Naive thymus-derived CD4-positive, alpha-beta T cell (primary cell): ENCODE results near the gene LPAR1. TPM values are rescaled to one million over a fixed set of nuclear protein-coding genes. Genes with fewer than 3 reads are reported as not detected.

Source experiments
- ATAC-seq: fragments of 150-1000 bp; cut with Tn5 transposase; 2 replicates; pipeline ENCODE4 v1.10.0; 2021; ENCODE audit warnings: mild to moderate bottlenecking, moderate library complexity
- CTCF ChIA-PET: fragments of 350-600 bp; sonication (Branson Sonifier 250); formaldehyde crosslinking; loops from one replicate; lab custom pipeline; 2021; ENCODE audit warnings: antibody characterized with exemption; lab: Charles Lee
- POLR2A ChIA-PET: fragments of 350-600 bp; sonication (Branson Sonifier 250); formaldehyde crosslinking; loops from one replicate; lab custom pipeline; 2021; ENCODE audit warnings: antibody characterized with exemption, inconsistent platforms; lab: Charles Lee
- DNase-seq, 9 donors: peaks; one replicate each; pipeline versions ENCODE4 v3.0.0 to v3.0.0-alpha.2; 2020 to 2022; ENCODE audit warnings: mixed read lengths in 1 of 9
- H3K27ac ChIP-seq: one replicate; pipeline ENCODE4 v1.7.0; 2013; ENCODE audit warnings: mild to moderate bottlenecking, low read depth, low read length, moderate library complexity
- H3K27me3 ChIP-seq, 2 donors: one replicate each; pipeline ENCODE4 v1.7.0; 2013; ENCODE audit warnings: low read length in 2 of 2, mild to moderate bottlenecking in 2 of 2, moderate library complexity in 2 of 2; ENCODE audit not compliant: control insufficient read depth in 2 of 2, insufficient read depth in 2 of 2
- H3K36me3 ChIP-seq, 3 experiments: 1 replicate in 2 of 3; 2 replicates in 1 of 3; pipeline ENCODE4 v1.7.0; 2013; ENCODE audit warnings: low read length in 3 of 3, mild to moderate bottlenecking in 3 of 3, moderate library complexity in 1 of 3; ENCODE audit not compliant: insufficient read depth in 3 of 3, control insufficient read depth in 2 of 3
- H3K4me1 ChIP-seq, 2 donors: one replicate each; pipeline ENCODE4 v1.7.0; 2013; ENCODE audit warnings: low read length in 2 of 2, mild to moderate bottlenecking in 2 of 2, moderate library complexity in 1 of 2; ENCODE audit not compliant: control insufficient read depth in 2 of 2, insufficient read depth in 2 of 2
- H3K4me3 ChIP-seq: 2 replicates; pipeline ENCODE4 v1.7.0; 2013; ENCODE audit warnings: mild to moderate bottlenecking, low read length
- H3K9me3 ChIP-seq, 3 experiments: 1 replicate in 2 of 3; 2 replicates in 1 of 3; pipeline ENCODE4 v1.7.0; 2013; ENCODE audit warnings: low read length in 3 of 3; ENCODE audit not compliant: control insufficient read depth in 2 of 3
- H3K27ac Mint-ChIP-seq, 9 donors: one replicate each; pipeline ENCODE4 v1.8.0; 2020 to 2022; ENCODE audit warnings: mixed read lengths in 9 of 9, mild to moderate bottlenecking in 8 of 9, moderate library complexity in 5 of 9, inconsistent platforms in 2 of 9
- H3K27me3 Mint-ChIP-seq, 5 donors: one replicate each; pipeline ENCODE4 v1.8.0; 2021 to 2022; ENCODE audit warnings: mixed read lengths in 5 of 5, mild to moderate bottlenecking in 1 of 5
- H3K36me3 Mint-ChIP-seq, 5 donors: one replicate each; pipeline ENCODE4 v1.8.0; 2020 to 2022; ENCODE audit warnings: mixed read lengths in 5 of 5, mild to moderate bottlenecking in 3 of 5, inconsistent platforms in 1 of 5
- H3K4me1 Mint-ChIP-seq, 7 donors: one replicate each; pipeline ENCODE4 v1.8.0; 2020 to 2022; ENCODE audit warnings: mixed read lengths in 7 of 7, mild to moderate bottlenecking in 3 of 7, inconsistent platforms in 1 of 7
- H3K4me3 Mint-ChIP-seq, 10 donors: one replicate each; pipeline ENCODE4 v1.8.0; 2020 to 2022; ENCODE audit warnings: mild to moderate bottlenecking in 10 of 10, mixed read lengths in 10 of 10, moderate library complexity in 6 of 10, inconsistent platforms in 2 of 10
- H3K9me3 Mint-ChIP-seq, 11 donors: one replicate each; pipeline ENCODE4 v1.8.0; 2020 to 2022; ENCODE audit warnings: mixed read lengths in 11 of 11, mild to moderate bottlenecking in 4 of 11, inconsistent platforms in 1 of 11, moderate library complexity in 1 of 11
- intact Hi-C, 2 donors: fragments of 100-400 bp; cut with micrococcal nuclease; formaldehyde crosslinking; loops; one replicate each; pipeline ENCODE4 v1.15.1; 2023
- polyA plus RNA-seq, 2 donors: library from polyadenylated mRNA; unstranded; fragments of 300-500 nt; fragmentation: Illumina TruSeq; gene quantifications; one replicate each; pipeline ENCODE4 v1.2.3, GENCODE V29; 2021
- total RNA-seq, 6 experiments: library from RNA in 5 of 6; stranded (reverse) in 5 of 6; gene quantifications; 1 replicate in 5 of 6; 2 replicates in 1 of 6; pipeline ENCODE4 v1.2.3 and lab custom pipeline; 2021 to 2026

The LPAR1 gene
- total and polyA plus RNA-seq, 7 experiments from 2014 or later, result 0.13 to 1.9 (median 0.45) TPM; not detected in 4

- DNase-seq (no peak), ATAC-seq (no peak)
- no peaks in the 10 kb centered on the region for H3K4me1 ChIP-seq
- intact Hi-C loops, result no loop called here
- no peak overlapping the region for H3K4me3 ChIP-seq
- peaks cover 0 to 6% (median 0%) of the 10 kb centered on the region in 3 experiments for H3K9me3 ChIP-seq
- Mint-ChIP-seq H3K36me3 (no peaks in the 10 kb centered on the region), H3K9me3 (peaks cover 0 to 9% (median 0%) of the 10 kb centered on the region in 11 donors), H3K27me3 (peaks cover 0 to 11% (median 0%) of the 10 kb centered on the region in 5 donors), H3K4me3 (no peak overlapping the region), H3K27ac (no peak overlapping the region), H3K4me1 (no peaks in the 10 kb centered on the region)
- ChIA-PET POLR2A (no interaction called here), CTCF (no interaction called here)
- no peaks in the 10 kb centered on the region for H3K36me3 ChIP-seq
- no peaks in the 10 kb centered on the region for H3K27me3 ChIP-seq
- no peak overlapping the region for H3K27ac ChIP-seq
Measured at GRCh38 chr9:110940951-110941557, 97.2 kb downstream of the LPAR1 start.

- H3K27ac Mint-ChIP-seq, result no peak overlapping the region
- H3K4me1 Mint-ChIP-seq, result no peaks in the 10 kb centered on the region
- no peak for ATAC-seq
- no peak overlapping the region for H3K4me3 Mint-ChIP-seq
- H3K27ac ChIP-seq, result no peak overlapping the region
- H3K9me3 Mint-ChIP-seq, result peaks cover 0 to 11% (median 0%) of the 10 kb centered on the region in 11 donors
- no peaks in the 10 kb centered on the region for H3K27me3 ChIP-seq
- no peaks in the 10 kb centered on the region for H3K36me3 ChIP-seq
- CTCF ChIA-PET, result no interaction called here
- peaks cover 0 to 6% (median 0%) of the 10 kb centered on the region in 3 experiments for H3K9me3 ChIP-seq
- H3K4me1 ChIP-seq, result no peaks in the 10 kb centered on the region
- H3K36me3 Mint-ChIP-seq, result no peaks in the 10 kb centered on the region
- H3K4me3 ChIP-seq, result no peak overlapping the region
- no peak for DNase-seq
- intact Hi-C loops, result no loop called here
- POLR2A ChIA-PET, result no interaction called here
- peaks cover 0 to 11% (median 0%) of the 10 kb centered on the region in 5 donors for H3K27me3 Mint-ChIP-seq
Measured at GRCh38 chr9:110939573-110939972, 98.7 kb downstream of the LPAR1 start.

GRCh38 chr9:110939047-110939446 is 99.2 kb downstream of the LPAR1 start:
- H3K27ac ChIP-seq, result no peak overlapping the region
- peaks cover 0 to 6% (median 0%) of the 10 kb centered on the region in 3 experiments for H3K9me3 ChIP-seq
- no peak overlapping the region for H3K4me3 ChIP-seq
- no peaks in the 10 kb centered on the region for H3K4me1 ChIP-seq
- ChIA-PET POLR2A (no interaction called here), CTCF (no interaction called here)
- Mint-ChIP-seq H3K9me3 (peaks cover 0 to 11% (median 0%) of the 10 kb centered on the region in 11 donors), H3K4me3 (no peak overlapping the region), H3K36me3 (no peaks in the 10 kb centered on the region), H3K4me1 (no peaks in the 10 kb centered on the region), H3K27ac (no peak overlapping the region), H3K27me3 (peaks cover 0 to 10% (median 0%) of the 10 kb centered on the region in 5 donors)
- ATAC-seq (no peak), DNase-seq (no peak)
- no peaks in the 10 kb centered on the region for H3K36me3 ChIP-seq
- intact Hi-C loops, result no loop called here
- H3K27me3 ChIP-seq, result no peaks in the 10 kb centered on the region

- H3K27me3 Mint-ChIP-seq, result peaks cover 0 to 7% (median 0%) of the 10 kb centered on the region in 5 donors
- no peaks in the 10 kb centered on the region for H3K4me1 ChIP-seq
- POLR2A ChIA-PET, result no interaction called here
- DNase-seq (no peak), ATAC-seq (no peak)
- no peaks in the 10 kb centered on the region for H3K27me3 ChIP-seq
- H3K36me3 ChIP-seq, result no peaks in the 10 kb centered on the region
- H3K4me3 ChIP-seq, result no peak overlapping the region
- H3K27ac Mint-ChIP-seq, result no peak overlapping the region
- no peaks in the 10 kb centered on the region for H3K36me3 Mint-ChIP-seq
- CTCF ChIA-PET, result no interaction called here
- peaks cover 0 to 11% (median 0%) of the 10 kb centered on the region in 11 donors for H3K9me3 Mint-ChIP-seq
- peaks cover 0 to 6% (median 0%) of the 10 kb centered on the region in 3 experiments for H3K9me3 ChIP-seq
- H3K27ac ChIP-seq, result no peak overlapping the region
- H3K4me3 Mint-ChIP-seq, result no peak overlapping the region
- peaks cover 0 to 5% (median 0%) of the 10 kb centered on the region in 7 donors for H3K4me1 Mint-ChIP-seq
- intact Hi-C loops, result no loop called here
Measured at GRCh38 chr9:110938242-110938641, 100.0 kb downstream of the LPAR1 start.

- H3K36me3 Mint-ChIP-seq, result no peaks in the 10 kb centered on the region
- H3K9me3 Mint-ChIP-seq, result peaks cover 0 to 11% (median 0%) of the 10 kb centered on the region in 11 donors
- no peak for ATAC-seq
- H3K9me3 ChIP-seq, result peaks cover 0 to 6% (median 0%) of the 10 kb centered on the region in 3 experiments
- intact Hi-C loops, result no loop called here
- no peak overlapping the region for H3K4me3 Mint-ChIP-seq
- H3K4me1 Mint-ChIP-seq, result peaks cover 0 to 8% (median 0%) of the 10 kb centered on the region in 7 donors
- H3K27me3 ChIP-seq, result no peaks in the 10 kb centered on the region
- DNase-seq, result no peak
- no peak overlapping the region for H3K4me3 ChIP-seq
- no peak overlapping the region for H3K27ac Mint-ChIP-seq
- CTCF ChIA-PET, result no interaction called here
- H3K4me1 ChIP-seq, result no peaks in the 10 kb centered on the region
- POLR2A ChIA-PET, result no interaction called here
- H3K27ac ChIP-seq, result no peak overlapping the region
- no peaks in the 10 kb centered on the region for H3K36me3 ChIP-seq
- peaks cover 0 to 7% (median 0%) of the 10 kb centered on the region in 5 donors for H3K27me3 Mint-ChIP-seq
Measured at GRCh38 chr9:110936719-110937452, 101.4 kb downstream of the LPAR1 start.

GRCh38 chr9:110936237-110936636 is 102.0 kb downstream of the LPAR1 start:
- Histone ChIP-seq H3K36me3 (no peaks in the 10 kb centered on the region), H3K4me3 (no peak overlapping the region), H3K9me3 (peaks cover 0 to 6% (median 0%) of the 10 kb centered on the region in 3 experiments), H3K27me3 (no peaks in the 10 kb centered on the region), H3K27ac (no peak overlapping the region), H3K4me1 (no peaks in the 10 kb centered on the region)
- ATAC-seq, result no peak
- DNase-seq, result no peak
- Mint-ChIP-seq H3K27me3 (peaks cover 0 to 7% (median 0%) of the 10 kb centered on the region in 5 donors), H3K27ac (no peak overlapping the region), H3K36me3 (no peaks in the 10 kb centered on the region), H3K9me3 (peaks cover 0 to 11% (median 0%) of the 10 kb centered on the region in 11 donors), H3K4me1 (peaks cover 0 to 8% (median 0%) of the 10 kb centered on the region in 7 donors), H3K4me3 (no peak overlapping the region)
- CTCF ChIA-PET, result no interaction called here
- POLR2A ChIA-PET, result no interaction called here
- intact Hi-C loops, result no loop called here
